Measurements from ENCODE around the gene HGS. TPM values are rescaled to one million over a fixed set of nuclear protein-coding genes. Genes with fewer than 3 reads are reported as not detected.

HGS gene, protein sequence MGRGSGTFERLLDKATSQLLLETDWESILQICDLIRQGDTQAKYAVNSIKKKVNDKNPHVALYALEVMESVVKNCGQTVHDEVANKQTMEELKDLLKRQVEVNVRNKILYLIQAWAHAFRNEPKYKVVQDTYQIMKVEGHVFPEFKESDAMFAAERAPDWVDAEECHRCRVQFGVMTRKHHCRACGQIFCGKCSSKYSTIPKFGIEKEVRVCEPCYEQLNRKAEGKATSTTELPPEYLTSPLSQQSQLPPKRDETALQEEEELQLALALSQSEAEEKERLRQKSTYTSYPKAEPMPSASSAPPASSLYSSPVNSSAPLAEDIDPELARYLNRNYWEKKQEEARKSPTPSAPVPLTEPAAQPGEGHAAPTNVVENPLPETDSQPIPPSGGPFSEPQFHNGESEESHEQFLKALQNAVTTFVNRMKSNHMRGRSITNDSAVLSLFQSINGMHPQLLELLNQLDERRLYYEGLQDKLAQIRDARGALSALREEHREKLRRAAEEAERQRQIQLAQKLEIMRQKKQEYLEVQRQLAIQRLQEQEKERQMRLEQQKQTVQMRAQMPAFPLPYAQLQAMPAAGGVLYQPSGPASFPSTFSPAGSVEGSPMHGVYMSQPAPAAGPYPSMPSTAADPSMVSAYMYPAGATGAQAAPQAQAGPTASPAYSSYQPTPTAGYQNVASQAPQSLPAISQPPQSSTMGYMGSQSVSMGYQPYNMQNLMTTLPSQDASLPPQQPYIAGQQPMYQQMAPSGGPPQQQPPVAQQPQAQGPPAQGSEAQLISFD
- 100 to 1,000 TPM; 118 to 130 TPM for total RNA-seq

DNA sequence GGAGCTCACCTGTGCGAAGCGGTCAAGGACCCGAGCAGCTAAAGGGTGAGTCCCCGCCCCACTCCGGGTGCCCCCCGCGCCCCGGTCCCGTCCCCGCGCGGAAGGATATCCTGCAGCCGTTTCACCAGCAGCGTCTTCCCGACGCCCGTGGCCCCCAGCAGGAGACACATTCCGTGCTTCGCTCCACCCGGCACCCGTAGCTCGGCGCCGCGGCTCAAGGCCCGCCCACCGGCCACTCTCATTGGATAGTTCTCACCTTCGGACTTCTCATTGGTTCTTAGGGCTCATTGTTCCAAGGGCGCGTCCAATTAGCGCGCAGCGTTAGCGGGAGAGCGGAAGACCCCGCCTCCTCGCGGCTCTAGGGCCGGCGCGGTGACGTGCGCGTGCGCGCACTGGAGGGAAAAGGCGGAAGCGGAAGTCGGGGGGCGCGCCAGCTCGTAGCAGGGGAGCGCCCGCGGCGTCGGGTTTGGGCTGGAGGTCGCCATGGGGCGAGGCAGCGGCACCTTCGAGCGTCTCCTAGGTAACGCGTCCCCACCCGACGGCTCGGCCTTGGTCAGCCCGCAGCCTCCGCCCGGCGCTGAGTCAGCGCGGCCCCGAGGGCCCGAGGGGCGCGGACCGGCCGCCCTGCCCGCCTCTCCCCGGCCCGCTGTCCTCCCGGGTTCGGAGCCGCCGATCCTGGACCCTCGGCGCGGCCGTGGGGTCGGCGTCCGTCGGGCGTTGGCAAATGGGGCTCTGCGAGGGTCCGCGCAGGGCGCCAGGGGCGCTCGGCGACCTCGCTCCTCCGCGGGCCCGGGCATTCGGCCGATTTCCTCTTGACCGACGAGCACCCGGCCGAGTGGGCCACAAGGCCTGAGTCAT lies at the start of gene HGS, which contains the start of gene ARL16:
Gene HGS (plus strand): TSS at position 428 of the 858 bp plus-strand sequence. CDS start 56 bp downstream, at position 484.
Gene ARL16 (minus strand): TSS at position 214 of the 858 bp plus-strand sequence. CDS start 44 bp downstream, at position 170.
- Mint-ChIP-seq H3K9me3 (no peaks in the 10 kb centered on the region), H3K4me3 (peak within 1 kb of the TSS; percentile 74), H3K4me1 (peaks cover 6% of the 10 kb centered on the region), H3K27ac (peak within 1 kb of the TSS; percentile 83), H3K27me3 (no peaks in the 10 kb centered on the region), H3K36me3 (ENCODE audit: low read depth) (peaks cover 57% of the 10 kb centered on the region)
- peak; percentile 98 for ATAC-seq (replicated peaks)

DNA sequence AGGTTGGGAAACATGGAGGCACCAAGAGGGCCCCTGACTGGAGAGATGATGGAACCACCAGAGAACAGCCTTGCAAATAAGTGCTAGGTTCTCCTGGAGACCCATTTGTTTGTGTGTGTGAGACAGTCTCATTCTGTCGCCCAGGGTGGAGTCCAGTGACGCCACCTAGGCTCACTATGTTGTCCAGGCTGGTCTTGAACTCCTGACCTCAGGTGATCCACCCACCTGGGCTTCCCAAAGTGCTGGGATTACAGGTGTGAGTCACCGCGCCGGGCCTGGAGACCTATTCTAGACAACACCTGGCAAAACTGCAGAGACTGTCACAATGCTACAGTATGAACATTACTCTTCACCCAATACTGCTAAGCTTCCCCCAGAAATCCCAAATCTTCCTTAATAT lies 48.4 kb upstream of the HGS start:
- Mint-ChIP-seq H3K36me3 (ENCODE audit: low read depth) (peaks cover 34% of the 10 kb centered on the region), H3K4me1 (peaks cover 5% of the 10 kb centered on the region), H3K27me3 (no peaks in the 10 kb centered on the region), H3K4me3 (peak overlapping the region; percentile 99), H3K27ac (peak overlapping the region; percentile 98), H3K9me3 (no peaks in the 10 kb centered on the region)
- ATAC-seq (replicated peaks) = no peak

DNA sequence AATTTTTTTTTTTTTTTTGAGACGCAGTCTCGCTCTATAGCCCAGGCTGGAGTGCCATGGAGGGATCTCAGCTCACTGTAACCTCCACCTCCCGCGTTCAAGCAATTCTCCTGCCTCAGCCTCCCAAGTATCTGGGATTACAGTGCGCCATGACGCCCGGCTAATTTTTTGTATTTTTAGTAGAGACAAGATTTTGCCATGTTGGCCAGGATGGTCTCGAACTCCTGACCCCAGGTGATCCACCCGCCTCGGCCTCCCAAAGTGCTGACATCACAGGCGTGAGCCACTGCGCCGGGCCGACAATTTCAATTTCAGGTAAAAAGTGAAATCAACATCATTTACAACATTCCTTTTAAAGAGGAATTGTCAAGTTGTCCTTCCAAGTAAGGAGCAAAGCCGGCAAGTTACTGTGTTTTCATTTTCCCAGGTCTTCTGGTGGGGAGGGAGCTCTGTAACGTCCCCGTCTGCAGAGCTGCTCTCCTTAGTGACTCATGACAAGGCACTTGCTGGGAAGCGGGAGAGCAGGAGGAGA lies 47.8 kb upstream of the HGS start:
- peak; percentile 38 for ATAC-seq (replicated peaks)
- Mint-ChIP-seq H3K4me1 (peaks cover 5% of the 10 kb centered on the region), H3K27ac (peak overlapping the region; percentile 98), H3K4me3 (peak overlapping the region; percentile 99), H3K27me3 (no peaks in the 10 kb centered on the region), H3K9me3 (no peaks in the 10 kb centered on the region), H3K36me3 (ENCODE audit: low read depth) (peaks cover 31% of the 10 kb centered on the region)

DNA sequence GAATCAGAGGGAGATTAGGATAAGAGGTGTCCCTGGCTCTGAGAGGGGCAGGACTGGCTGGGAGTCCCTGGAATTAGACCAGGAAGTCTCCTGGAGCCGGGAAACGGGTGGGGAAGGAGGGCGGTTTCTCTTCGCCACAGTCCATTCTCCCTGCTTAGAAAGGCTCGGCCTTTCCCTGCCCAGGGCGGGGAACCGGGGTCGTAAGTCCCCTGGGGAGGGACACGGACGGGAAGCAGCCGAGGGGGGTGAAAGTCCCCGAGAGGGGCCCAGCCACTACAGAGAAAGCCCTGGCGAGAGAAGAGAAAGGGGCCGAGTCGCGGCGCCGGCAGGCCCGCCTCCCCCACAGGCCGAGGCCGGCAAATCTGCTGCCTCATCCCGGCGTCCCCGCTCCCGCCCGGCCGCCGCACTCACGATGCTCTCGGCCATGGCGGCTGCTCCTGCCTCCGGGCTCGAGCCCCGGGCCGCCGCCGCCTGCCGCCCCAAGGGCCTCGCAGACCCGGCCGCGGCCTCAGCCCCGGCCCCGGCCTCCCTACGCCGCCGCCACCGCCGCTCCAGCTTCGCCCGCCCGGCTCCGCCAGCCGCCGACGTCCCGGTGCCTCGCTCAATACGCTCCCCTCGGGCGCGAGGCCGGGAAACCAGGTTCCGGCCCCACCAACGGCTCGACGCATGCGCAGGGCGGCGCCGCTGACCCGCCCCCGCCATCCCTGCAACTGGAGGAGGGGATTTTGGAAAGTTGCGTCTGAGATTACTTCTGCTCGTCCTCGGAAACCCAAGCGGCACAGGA lies 47.1 kb upstream of the HGS start, which contains the start of the genes NPLOC4 and TSPAN10:
Gene NPLOC4 (minus strand): TSS at position 608 of the 784 bp plus-strand sequence. CDS start 182 bp downstream, at position 426.
Gene TSPAN10 (plus strand): TSS at position 692 of the 784 bp plus-strand sequence. CDS start 5,217 bp downstream, outside the sequence.
- Mint-ChIP-seq H3K27me3 (no peaks in the 10 kb centered on the region), H3K4me1 (peaks cover 5% of the 10 kb centered on the region), H3K27ac (peak within 1 kb of the TSS; percentile 98), H3K9me3 (no peaks in the 10 kb centered on the region), H3K4me3 (peak within 1 kb of the TSS; percentile 99), H3K36me3 (ENCODE audit: low read depth) (peaks cover 26% of the 10 kb centered on the region)
- peak; percentile 93 for ATAC-seq (replicated peaks)

- Mint-ChIP-seq H3K36me3 (ENCODE audit: low read depth) (peaks cover 12% of the 10 kb centered on the region), H3K27me3 (no peaks in the 10 kb centered on the region), H3K9me3 (no peaks in the 10 kb centered on the region), H3K27ac (peak overlapping the region; percentile 50), H3K4me3 (peak overlapping the region; percentile 19), H3K4me1 (no peaks in the 10 kb centered on the region)
- no peak for ATAC-seq (replicated peaks)
These were observed 45.1 kb upstream of the HGS start for GRCh38 chr17:81638683-81639082.

DNA sequence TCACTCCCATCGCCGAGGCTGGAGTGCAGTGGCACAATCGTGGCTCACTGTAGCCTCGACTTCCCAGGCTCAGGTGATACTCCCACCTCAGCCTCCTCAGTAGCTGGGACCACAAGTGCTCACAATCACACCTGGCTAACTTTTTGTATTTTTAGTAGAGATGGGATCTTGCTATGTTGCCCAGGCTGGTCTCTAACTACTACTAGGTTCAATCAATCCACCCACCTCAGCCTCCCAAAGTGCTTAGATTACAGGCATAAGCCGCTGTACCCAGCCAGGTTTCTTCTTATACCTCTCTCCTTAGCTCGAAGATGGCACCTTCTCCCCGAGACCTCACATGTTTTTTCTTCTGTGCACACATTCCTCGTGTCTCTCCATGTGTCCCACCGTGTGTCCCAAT lies 43.8 kb upstream of the HGS start:
- H3K4me3 Mint-ChIP-seq = no peak overlapping the region
- ATAC-seq (replicated peaks) = no peak
- H3K4me1 Mint-ChIP-seq = no peaks in the 10 kb centered on the region
- H3K27me3 Mint-ChIP-seq = no peaks in the 10 kb centered on the region
- H3K36me3 Mint-ChIP-seq (ENCODE audit: low read depth) = peaks cover 12% of the 10 kb centered on the region
- no peaks in the 10 kb centered on the region for H3K9me3 Mint-ChIP-seq
- H3K27ac Mint-ChIP-seq = no peak overlapping the region

GRCh38 chr17:81641825-81642489 lies 41.9 kb upstream of the HGS start:
- no peak for ATAC-seq (replicated peaks)
- no peaks in the 10 kb centered on the region for H3K36me3 Mint-ChIP-seq (ENCODE audit: low read depth)

DNA sequence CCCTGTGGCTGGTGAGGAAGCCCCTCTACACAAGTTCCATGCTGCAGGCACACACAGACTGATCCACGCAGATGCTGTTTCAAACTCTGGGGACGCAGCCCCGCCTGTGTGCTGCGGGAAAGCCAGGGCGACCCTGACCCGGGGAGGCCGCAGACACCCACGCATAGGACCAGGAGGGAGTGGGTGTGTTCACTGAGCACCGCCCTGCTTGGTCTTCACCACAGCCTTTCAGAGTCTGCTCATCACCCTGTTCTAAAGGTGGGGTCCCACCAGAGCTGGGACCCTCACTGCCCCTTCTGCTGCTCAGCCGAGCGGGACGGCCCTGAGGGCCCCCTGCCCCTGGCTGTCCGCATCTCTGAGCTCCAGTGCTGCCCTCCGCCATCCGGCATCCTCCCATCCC lies 39.3 kb upstream of the HGS start:
- peaks cover 4% of the 10 kb centered on the region for H3K27me3 Mint-ChIP-seq
- H3K4me3 Mint-ChIP-seq = no peak overlapping the region
- no peaks in the 10 kb centered on the region for H3K36me3 Mint-ChIP-seq (ENCODE audit: low read depth)
- H3K27ac Mint-ChIP-seq = no peak overlapping the region
- ATAC-seq (replicated peaks) = no peak
- H3K4me1 Mint-ChIP-seq = no peaks in the 10 kb centered on the region
- no peaks in the 10 kb centered on the region for H3K9me3 Mint-ChIP-seq

More at GRCh38 chr17:81641825-81642489, 41.9 kb upstream of the HGS start:
- Mint-ChIP-seq H3K4me3 (no peak overlapping the region), H3K27ac (peak overlapping the region; percentile 33), H3K27me3 (no peaks in the 10 kb centered on the region), H3K4me1 (no peaks in the 10 kb centered on the region), H3K9me3 (no peaks in the 10 kb centered on the region)

DNA sequence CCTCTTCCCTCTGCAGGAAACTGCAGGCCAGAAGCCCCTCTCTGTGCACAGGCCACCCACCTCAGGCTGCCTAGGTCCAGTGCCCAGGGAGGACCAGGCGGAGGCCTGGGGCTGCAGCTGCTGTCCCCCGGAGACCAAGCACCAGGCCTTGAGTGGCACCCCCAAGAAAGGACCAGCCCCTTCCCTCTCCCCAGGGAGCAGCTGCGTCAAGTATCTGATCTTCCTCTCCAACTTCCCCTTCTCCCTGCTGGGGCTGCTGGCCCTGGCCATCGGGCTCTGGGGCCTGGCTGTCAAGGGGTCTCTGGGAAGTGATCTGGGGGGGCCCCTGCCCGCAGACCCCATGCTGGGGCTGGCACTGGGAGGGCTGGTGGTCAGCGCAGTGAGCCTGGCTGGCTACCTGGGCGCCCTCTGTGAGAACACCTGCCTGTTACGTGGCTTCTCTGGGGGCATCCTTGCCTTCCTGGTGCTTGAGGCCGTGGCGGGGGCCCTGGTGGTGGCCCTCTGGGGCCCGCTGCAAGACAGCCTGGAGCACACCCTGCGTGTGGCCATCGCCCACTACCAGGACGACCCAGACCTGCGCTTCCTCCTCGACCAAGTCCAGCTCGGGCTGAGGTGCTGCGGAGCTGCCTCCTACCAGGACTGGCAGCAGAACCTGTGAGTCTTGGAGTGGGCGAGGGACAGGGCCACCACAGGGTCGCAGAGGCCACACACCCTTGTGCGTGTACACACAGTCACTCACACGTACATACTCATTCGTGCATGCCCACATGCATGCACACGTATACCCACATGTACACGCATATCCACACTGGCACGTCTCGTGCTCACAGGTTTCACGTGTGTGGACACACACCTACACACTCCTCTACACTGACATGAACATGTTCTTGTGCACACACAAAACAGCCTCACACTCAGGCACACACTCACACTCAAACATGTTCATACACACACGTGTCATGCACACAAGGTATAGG lies 38.5 kb upstream of the HGS start:
- Mint-ChIP-seq H3K36me3 (ENCODE audit: low read depth) (no peaks in the 10 kb centered on the region), H3K4me3 (no peak overlapping the region), H3K4me1 (no peaks in the 10 kb centered on the region), H3K27me3 (peaks cover 4% of the 10 kb centered on the region), H3K27ac (no peak overlapping the region), H3K9me3 (no peaks in the 10 kb centered on the region)
- ATAC-seq (replicated peaks) = no peak

GRCh38 chr17:81646869-81647600 lies 36.8 kb upstream of the HGS start:
- Mint-ChIP-seq H3K4me3 (no peak overlapping the region), H3K27me3 (peaks cover 8% of the 10 kb centered on the region), H3K36me3 (ENCODE audit: low read depth) (no peaks in the 10 kb centered on the region), H3K9me3 (no peaks in the 10 kb centered on the region), H3K27ac (no peak overlapping the region), H3K4me1 (peaks cover 5% of the 10 kb centered on the region)
- no peak for ATAC-seq (replicated peaks)

- ATAC-seq (replicated peaks) = no peak
These were observed 36.2 kb upstream of the HGS start for GRCh38 chr17:81647640-81648012.

More at GRCh38 chr17:81647640-81648012, 36.2 kb upstream of the HGS start:
- H3K9me3 Mint-ChIP-seq = no peaks in the 10 kb centered on the region
- H3K27me3 Mint-ChIP-seq = peaks cover 8% of the 10 kb centered on the region
- no peaks in the 10 kb centered on the region for H3K36me3 Mint-ChIP-seq (ENCODE audit: low read depth)
- H3K27ac Mint-ChIP-seq = no peak overlapping the region
- no peak overlapping the region for H3K4me3 Mint-ChIP-seq
- H3K4me1 Mint-ChIP-seq = peaks cover 5% of the 10 kb centered on the region

Data from activated T-helper 17 cell treated with anti-CD3 and anti-CD28 coated beads, Interleukin-2, amount 50 U/mL, for 72 hours (primary cell).